ENCODE measurements around the gene PRKAG2.
A peak's percentile ranks its signal among the peaks of the same experiment; 100 is the strongest.

PRKAG2 gene

GRCh38 chr7:151871904-151872303 lies 5.0 kb downstream of the PRKAG2 start:
- TF ChIP-seq RAD21 (IDR thresholded peaks at IDR 0.05; ENCODE audit: low read depth) (peak; percentile 35), USF1 (IDR thresholded peaks at IDR 0.05) (no peak)

DNA sequence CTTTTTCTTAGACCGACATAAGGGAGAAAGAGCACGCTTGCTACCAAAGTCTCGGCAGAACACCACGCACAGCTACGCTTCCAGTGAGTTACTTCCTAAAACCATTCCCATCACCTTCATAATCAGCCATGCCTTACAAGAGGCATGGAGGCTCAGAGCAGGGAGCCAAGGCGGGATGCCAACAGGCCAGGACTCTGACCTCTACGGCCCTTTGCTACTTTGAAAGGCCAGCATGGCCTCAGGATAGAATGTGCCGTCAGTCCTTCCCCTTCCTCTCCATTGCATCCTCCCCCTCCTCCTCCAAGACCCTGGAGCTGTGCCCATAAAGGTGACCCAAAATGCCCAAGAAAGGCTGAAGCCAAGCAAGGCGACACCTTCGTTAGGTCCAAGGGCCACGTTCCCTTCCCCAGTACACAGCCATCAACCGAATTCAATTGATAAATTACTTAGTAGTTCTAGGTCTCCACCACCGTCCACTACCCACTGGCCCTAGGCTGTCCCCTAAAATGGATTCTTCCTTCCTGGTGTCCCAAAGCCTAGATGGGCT lies 5.7 kb downstream of the PRKAG2 start:
- TF ChIP-seq EP300 (IDR thresholded peaks at IDR 0.05; ENCODE audit: borderline replicate concordance) (no peak), USF1 (IDR thresholded peaks at IDR 0.05) (no peak), TAF1 (IDR thresholded peaks at IDR 0.05; ENCODE audit: low read depth) (no peak), CEBPB (IDR thresholded peaks at IDR 0.05) (no peak), EGR1 (IDR thresholded peaks at IDR 0.05) (no peak), FOXM1 (IDR thresholded peaks at IDR 0.05; ENCODE audit: borderline replicate concordance, low read depth) (no peak), YY1 (IDR thresholded peaks at IDR 0.05; ENCODE audit: low read depth) (no peak), REST (IDR thresholded peaks at IDR 0.05; ENCODE audit: low read depth) (no peak), TCF12 (IDR thresholded peaks at IDR 0.05; ENCODE audit: low read depth) (no peak), RAD21 (IDR thresholded peaks at IDR 0.05; ENCODE audit: low read depth) (no peak), MAX (IDR thresholded peaks at IDR 0.05) (no peak)

GRCh38 chr7:151869968-151870918 lies 6.7 kb downstream of the PRKAG2 start:
- no peak for TF ChIP-seq TAF1 (IDR thresholded peaks at IDR 0.05; ENCODE audit: low read depth)
- no peak for TF ChIP-seq CREB1 (IDR thresholded peaks at IDR 0.05; ENCODE audit: low read depth)
- TF ChIP-seq EP300 (IDR thresholded peaks at IDR 0.05; ENCODE audit: borderline replicate concordance), result no peak
- no peak for TF ChIP-seq YY1 (IDR thresholded peaks at IDR 0.05; ENCODE audit: low read depth)
- TF ChIP-seq TEAD4 (IDR thresholded peaks at IDR 0.05), result no peak
- TF ChIP-seq EGR1 (IDR thresholded peaks at IDR 0.05), result no peak

- no peak for TF ChIP-seq FOXM1 (IDR thresholded peaks at IDR 0.05; ENCODE audit: borderline replicate concordance, low read depth)
- TF ChIP-seq RAD21 (IDR thresholded peaks at IDR 0.05; ENCODE audit: low read depth), result no peak
- no peak for TF ChIP-seq TEAD4 (IDR thresholded peaks at IDR 0.05)
- no peak for TF ChIP-seq USF1 (IDR thresholded peaks at IDR 0.05)
- TF ChIP-seq YY1 (IDR thresholded peaks at IDR 0.05; ENCODE audit: low read depth), result no peak
- no peak for TF ChIP-seq ZBTB7A (IDR thresholded peaks at IDR 0.05; ENCODE audit: low read depth)
- no peak for TF ChIP-seq EP300 (IDR thresholded peaks at IDR 0.05; ENCODE audit: borderline replicate concordance)
- no peak for TF ChIP-seq EGR1 (IDR thresholded peaks at IDR 0.05)
- no peak for TF ChIP-seq CREB1 (IDR thresholded peaks at IDR 0.05; ENCODE audit: low read depth)
- no peak for TF ChIP-seq TCF12 (IDR thresholded peaks at IDR 0.05; ENCODE audit: low read depth)
- no peak for TF ChIP-seq NFIC (IDR thresholded peaks at IDR 0.05)
Measured at GRCh38 chr7:151869455-151869854, 7.5 kb downstream of the PRKAG2 start.

GRCh38 chr7:151869109-151869428 lies 7.8 kb downstream of the PRKAG2 start:
- TF ChIP-seq RAD21 (IDR thresholded peaks at IDR 0.05; ENCODE audit: low read depth), result no peak
- TF ChIP-seq NFIC (IDR thresholded peaks at IDR 0.05), result no peak
- no peak for TF ChIP-seq CREB1 (IDR thresholded peaks at IDR 0.05; ENCODE audit: low read depth)
- no peak for TF ChIP-seq TCF12 (IDR thresholded peaks at IDR 0.05; ENCODE audit: low read depth)
- TF ChIP-seq TEAD4 (IDR thresholded peaks at IDR 0.05), result no peak
- no peak for TF ChIP-seq YY1 (IDR thresholded peaks at IDR 0.05; ENCODE audit: low read depth)
- no peak for TF ChIP-seq REST (IDR thresholded peaks at IDR 0.05; ENCODE audit: low read depth)
